Activated T-cell treated with anti-CD3 and anti-CD28 coated beads, Interleukin-2, amount 50 U/mL, for 24 hours (primary cell): ENCODE results near the gene CAMSAP2.

Source experiments
- DNase-seq: peaks from one replicate; pipeline ENCODE4 v3.0.0-alpha.2; 2020
- H3K27ac Mint-ChIP-seq: 2 replicates; pipeline ENCODE4 v1.8.0; 2020; ENCODE audit warnings: mild to moderate bottlenecking, mixed read lengths
- H3K27me3 Mint-ChIP-seq: 2 replicates; pipeline ENCODE4 v1.8.0; 2020; ENCODE audit warnings: mixed read lengths
- H3K36me3 Mint-ChIP-seq: 2 replicates; pipeline ENCODE4 v1.8.0; 2020; ENCODE audit warnings: low read depth, mixed read lengths
- H3K4me1 Mint-ChIP-seq: 2 replicates; pipeline ENCODE4 v1.8.0; 2020; ENCODE audit warnings: low read depth, mixed read lengths
- H3K4me3 Mint-ChIP-seq: 2 replicates; pipeline ENCODE4 v1.8.0; 2020; ENCODE audit warnings: mild to moderate bottlenecking, moderate library complexity, mixed read lengths
- H3K9me3 Mint-ChIP-seq: 2 replicates; pipeline ENCODE4 v1.8.0; 2020; ENCODE audit warnings: mixed read lengths

Gene CAMSAP2

GRCh38 chr1:200883118-200883517, 144.4 kb downstream of the CAMSAP2 start:
- Mint-ChIP-seq H3K36me3 (no peaks in the 10 kb centered on the region), H3K27me3 (peaks cover 21% of the 10 kb centered on the region), H3K27ac (no peak overlapping the region), H3K9me3 (no peaks in the 10 kb centered on the region), H3K4me1 (peaks cover 47% of the 10 kb centered on the region), H3K4me3 (no peak overlapping the region)
- no peak for DNase-seq

- Mint-ChIP-seq H3K27me3 (peaks cover 21% of the 10 kb centered on the region), H3K4me3 (no peak overlapping the region), H3K9me3 (no peaks in the 10 kb centered on the region), H3K27ac (no peak overlapping the region), H3K4me1 (peaks cover 57% of the 10 kb centered on the region), H3K36me3 (no peaks in the 10 kb centered on the region)
- DNase-seq, result no peak
Observed at GRCh38 chr1:200885623-200886402, 147.1 kb downstream of the CAMSAP2 start.

GRCh38 chr1:200886594-200886993, 147.9 kb downstream of the CAMSAP2 start:
- Mint-ChIP-seq H3K27ac (no peak overlapping the region), H3K4me1 (peaks cover 55% of the 10 kb centered on the region), H3K4me3 (no peak overlapping the region), H3K27me3 (peaks cover 21% of the 10 kb centered on the region), H3K36me3 (no peaks in the 10 kb centered on the region), H3K9me3 (no peaks in the 10 kb centered on the region)
- no peak for DNase-seq

GRCh38 chr1:200887036-200887435, 148.3 kb downstream of the CAMSAP2 start:
- Mint-ChIP-seq H3K4me3 (peak overlapping the region; percentile 8), H3K27me3 (peaks cover 25% of the 10 kb centered on the region), H3K27ac (peak overlapping the region; percentile 33), H3K4me1 (peaks cover 60% of the 10 kb centered on the region), H3K36me3 (no peaks in the 10 kb centered on the region), H3K9me3 (no peaks in the 10 kb centered on the region)
- DNase-seq, result peak; percentile 29

- Mint-ChIP-seq H3K36me3 (no peaks in the 10 kb centered on the region), H3K27ac (peak overlapping the region; percentile 64), H3K27me3 (peaks cover 33% of the 10 kb centered on the region), H3K4me1 (peaks cover 62% of the 10 kb centered on the region), H3K4me3 (peak overlapping the region; percentile 33), H3K9me3 (no peaks in the 10 kb centered on the region)
- no peak for DNase-seq
Observed at GRCh38 chr1:200887772-200888348, 149.2 kb downstream of the CAMSAP2 start.

GRCh38 chr1:200888349-200888838, 149.7 kb downstream of the CAMSAP2 start:
- DNase-seq, result peak; percentile 73
- Mint-ChIP-seq H3K4me1 (peaks cover 60% of the 10 kb centered on the region), H3K27me3 (peaks cover 35% of the 10 kb centered on the region), H3K27ac (no peak overlapping the region), H3K4me3 (peak overlapping the region; percentile 33), H3K36me3 (no peaks in the 10 kb centered on the region), H3K9me3 (no peaks in the 10 kb centered on the region)

GRCh38 chr1:200889571-200889970, 150.9 kb downstream of the CAMSAP2 start:
- no peak overlapping the region for H3K4me3 Mint-ChIP-seq
- DNase-seq, result no peak

GRCh38 chr1:200890027-200890426, 151.3 kb downstream of the CAMSAP2 start:
- Mint-ChIP-seq H3K27me3 (peaks cover 46% of the 10 kb centered on the region), H3K4me1 (peaks cover 59% of the 10 kb centered on the region), H3K4me3 (no peak overlapping the region), H3K9me3 (no peaks in the 10 kb centered on the region), H3K27ac (no peak overlapping the region), H3K36me3 (no peaks in the 10 kb centered on the region)
- DNase-seq, result no peak

More at GRCh38 chr1:200889571-200889970, 150.9 kb downstream of the CAMSAP2 start:
- peaks cover 59% of the 10 kb centered on the region for H3K4me1 Mint-ChIP-seq
- no peaks in the 10 kb centered on the region for H3K36me3 Mint-ChIP-seq
- no peaks in the 10 kb centered on the region for H3K9me3 Mint-ChIP-seq
- H3K27me3 Mint-ChIP-seq, result peaks cover 43% of the 10 kb centered on the region
- peak overlapping the region; percentile 41 for H3K27ac Mint-ChIP-seq

- peak; percentile 62 for DNase-seq
- Mint-ChIP-seq H3K4me1 (peaks cover 54% of the 10 kb centered on the region), H3K4me3 (peak overlapping the region; percentile 49), H3K36me3 (no peaks in the 10 kb centered on the region), H3K27ac (no peak overlapping the region), H3K9me3 (no peaks in the 10 kb centered on the region), H3K27me3 (peaks cover 52% of the 10 kb centered on the region)
Observed at GRCh38 chr1:200890818-200891773, 152.4 kb downstream of the CAMSAP2 start.

GRCh38 chr1:200891774-200892157, 153.1 kb downstream of the CAMSAP2 start:
- Mint-ChIP-seq H3K27ac (no peak overlapping the region), H3K4me1 (peaks cover 50% of the 10 kb centered on the region), H3K4me3 (peak overlapping the region; percentile 46)

GRCh38 chr1:200892546-200892945, 153.9 kb downstream of the CAMSAP2 start:
- Mint-ChIP-seq H3K9me3 (no peaks in the 10 kb centered on the region), H3K4me3 (no peak overlapping the region)

More at GRCh38 chr1:200891774-200892157, 153.1 kb downstream of the CAMSAP2 start:
- Mint-ChIP-seq H3K27me3 (peaks cover 55% of the 10 kb centered on the region), H3K36me3 (no peaks in the 10 kb centered on the region), H3K9me3 (no peaks in the 10 kb centered on the region)
- no peak for DNase-seq

GRCh38 chr1:200892958-200893357, 154.3 kb downstream of the CAMSAP2 start:
- Mint-ChIP-seq H3K4me3 (no peak overlapping the region), H3K9me3 (no peaks in the 10 kb centered on the region), H3K27me3 (peaks cover 64% of the 10 kb centered on the region), H3K4me1 (peaks cover 40% of the 10 kb centered on the region), H3K27ac (no peak overlapping the region), H3K36me3 (no peaks in the 10 kb centered on the region)
- DNase-seq, result no peak

More at GRCh38 chr1:200892546-200892945, 153.9 kb downstream of the CAMSAP2 start:
- DNase-seq, result no peak
- peaks cover 60% of the 10 kb centered on the region for H3K27me3 Mint-ChIP-seq
- no peaks in the 10 kb centered on the region for H3K36me3 Mint-ChIP-seq
- peaks cover 44% of the 10 kb centered on the region for H3K4me1 Mint-ChIP-seq
- H3K27ac Mint-ChIP-seq, result no peak overlapping the region

GRCh38 chr1:200893411-200893901, 154.8 kb downstream of the CAMSAP2 start:
- peaks cover 35% of the 10 kb centered on the region for H3K4me1 Mint-ChIP-seq
- peaks cover 69% of the 10 kb centered on the region for H3K27me3 Mint-ChIP-seq
- H3K4me3 Mint-ChIP-seq, result no peak overlapping the region
- H3K27ac Mint-ChIP-seq, result no peak overlapping the region
- no peak for DNase-seq
- H3K9me3 Mint-ChIP-seq, result no peaks in the 10 kb centered on the region
- no peaks in the 10 kb centered on the region for H3K36me3 Mint-ChIP-seq
